Epithelial cell of esophagus (primary cell): ENCODE data around the gene TM9SF1.
"Not testable (repeated sequence)": the region's sequence is repeated elsewhere in the genome, so short reads cannot be mapped to it uniquely, and the experiment has no call there.

ENCODE experiments used
- DNase-seq: peaks from one replicate; pipeline ENCODE4 v3.0.0; 2010; ENCODE audit warnings: low read depth
- H3K4me3 ChIP-seq: 2 replicates; pipeline ENCODE4 v1.5.1; 2011; ENCODE audit warnings: mild to moderate bottlenecking, low read length, control low read depth
- CTCF ChIP-seq: IDR thresholded peaks from 2 replicates; pipeline ENCODE4 v1.5.1; 2011; ENCODE audit warnings: low read depth, mild to moderate bottlenecking, low read length, control low read depth, inconsistent platforms; ENCODE audit not compliant: insufficient read depth; ENCODE audit errors: missing control alignments

The TM9SF1 gene

GRCh38 chr14:24219521-24219920, 24.3 kb upstream of the TM9SF1 start:
- no peak for DNase-seq
- H3K4me3 ChIP-seq, result no peak overlapping the region
- TF ChIP-seq CTCF, result no peak

- no peak overlapping the region for H3K4me3 ChIP-seq
- no peak for DNase-seq
- no peak for TF ChIP-seq CTCF
Measured at GRCh38 chr14:24219080-24219479, 23.8 kb upstream of the TM9SF1 start.

GRCh38 chr14:24216876-24217275, 21.6 kb upstream of the TM9SF1 start:
- not testable (repeated sequence) for H3K4me3 ChIP-seq, DNase-seq

GRCh38 chr14:24216345-24216699, 21.1 kb upstream of the TM9SF1 start:
- DNase-seq, result no peak
- H3K4me3 ChIP-seq, result no peak overlapping the region
- no peak for TF ChIP-seq CTCF

GRCh38 chr14:24215495-24216344, 20.5 kb upstream of the TM9SF1 start, which contains the start of gene MDP1:
Gene MDP1, minus strand, starts transcription at chr14:24216066. Its CDS starts 111 bp downstream, at chr14:24215955.
- peak; percentile 91 for DNase-seq
- H3K4me3 ChIP-seq, result peak within 1 kb of the TSS; percentile 64
- TF ChIP-seq CTCF, result peak; percentile 54

- peak overlapping the region; percentile 88 for H3K4me3 ChIP-seq
- no peak for TF ChIP-seq CTCF
- DNase-seq, result no peak
Measured at GRCh38 chr14:24213866-24214662, 18.8 kb upstream of the TM9SF1 start.

- DNase-seq, result peak; percentile 98
- peak; percentile 18 for TF ChIP-seq CTCF
- H3K4me3 ChIP-seq, result peak within 1 kb of the TSS; percentile 88
Measured at GRCh38 chr14:24212924-24213865, 18.0 kb upstream of the TM9SF1 start, which contains the start of gene CHMP4A. Gene CHMP4A, minus strand, starts transcription at chr14:24213488. Its CDS starts 49 bp downstream, at chr14:24213439.
